Adrenal gland (tissue), 12 donors: Measurements from ENCODE around the gene OBSL1. TPM values are rescaled to one million over a fixed set of nuclear protein-coding genes. Genes with fewer than 3 reads are reported as not detected.
A peak's percentile ranks its signal among the peaks of the same experiment; 100 is the strongest.

Experiments used
- DNase-seq, 7 donors: peaks; one replicate each; pipeline ENCODE4 v3.0.0-alpha.2; 2019 to 2020
- H3K27ac ChIP-seq, 5 donors: fragments of 200-600 bp; sonication (generic) in 4 of 5; 1 replicate in 3 of 5; 2 replicates in 2 of 5; pipeline versions ENCODE4 v1.5.1 to v1.8.0; 2016 to 2020; ENCODE audit warnings: mild to moderate bottlenecking in 1 of 5
- H3K27me3 ChIP-seq: fragments of 200-600 bp; 2 replicates; pipeline ENCODE4 v1.8.0; 2021
- H3K36me3 ChIP-seq, 2 donors: fragments of 200-600 bp; replicated peaks in 1 of 2; 1 replicate in 1 of 2; 2 replicates in 1 of 2; pipeline versions ENCODE4 v1.5.1 to v1.8.0; 2018 to 2022
- H3K4me1 ChIP-seq, 2 donors: fragments of 200-600 bp; replicated peaks in 1 of 2; 1 replicate in 1 of 2; 2 replicates in 1 of 2; pipeline versions ENCODE4 v1.5.1 to v1.8.0; 2018 to 2021
- H3K4me3 ChIP-seq, 4 donors: fragments of 200-600 bp; sonication (generic) in 3 of 4; one replicate each; pipeline ENCODE4 v1.5.1; 2016 to 2018
- H3K9me3 ChIP-seq, 3 donors: fragments of 200-600 bp; sonication (generic) in 1 of 3; replicated peaks in 1 of 3; 1 replicate in 2 of 3; 2 replicates in 1 of 3; pipeline versions ENCODE4 v1.5.1 to v1.8.0; 2016 to 2021
- POLR2A ChIP-seq, 2 donors: fragments of 450-650 bp; IDR thresholded peaks; one replicate each; pipeline ENCODE4 v1.6.1; 2017; ENCODE audit warnings: antibody characterized with exemption in 2 of 2, mild to moderate bottlenecking in 2 of 2, moderate library complexity in 1 of 2
- WGBS, 4 donors: extraction: QIAGEN DNeasy Blood & Tissue Kit in 2 of 4; methylation state at CpG; one replicate each; pipeline versions ENCODE4 v1.1.5 to v1.1.7; 2013 to 2017; 5-methylcytosine and 5-hydroxymethylcytosine counted together
- intact Hi-C, 2 donors: fragments of 100-400 bp; cut with DNase I; formaldehyde crosslinking; loops; one replicate each; pipeline versions ENCODE4 v1.14.1 to v1.15.0; 2022 to 2023
- polyA plus RNA-seq, 3 donors: library from polyadenylated mRNA; stranded (reverse); fragments of 200-250 nt in 2 of 3; fragments of 350-450 nt in 1 of 3; fragmentation: Illumina TruSeq in 1 of 3; extraction: RNeasy Lipid Tissue Mini Kit (QIAGEN cat#74804) in 1 of 3; gene quantifications; one replicate each; pipeline ENCODE4 v1.2.3, GENCODE V29; 2013 to 2014
- total RNA-seq, 9 donors: library from RNA; depleted of rRNA in 4 of 9; stranded (reverse); fragments of >200 nt in 4 of 9; fragments of 120-200 nt in 1 of 9; fragmentation: NEBNext Ultra II Directional in 1 of 9; extraction: Animal tissue kit (Norgen Biotek cat#: 25700) in 1 of 9; gene quantifications; one replicate each; pipeline versions ENCODE4 v1.1.0 to v1.2.4, GENCODE V29; 2013 to 2023
- TF ChIP-seq, protein P1 (sequence below), 6 experiments: fragments of 450-650 bp in 4 of 6; fragments of 200-600 bp in 2 of 6; sonication (generic) in 1 of 6; IDR thresholded peaks; 1 replicate in 5 of 6; 2 replicates in 1 of 6; pipeline versions ENCODE4 v1.5.1 to v1.8.0; 2016 to 2021; ENCODE audit warnings: antibody characterized with exemption in 6 of 6, mild to moderate bottlenecking in 2 of 6, moderate library complexity in 1 of 6
- donor health status: healthy with polysubstance abuse.
- donor health status: Bipolar disorder and iron deficiency.
- donor health status: DM: yes; HTN: yes; CAD: no.
- donor health status: DM: no; HTN: no; CAD: no.
- donor health status: DM: no; HTN: no; CAD: no.
- donor health status: DM: yes; HTN: yes; CAD: no.

The OBSL1 gene
- total and polyA plus RNA-seq, 12 donors, result 63.9 to 427 (median 181) TPM

DNA sequence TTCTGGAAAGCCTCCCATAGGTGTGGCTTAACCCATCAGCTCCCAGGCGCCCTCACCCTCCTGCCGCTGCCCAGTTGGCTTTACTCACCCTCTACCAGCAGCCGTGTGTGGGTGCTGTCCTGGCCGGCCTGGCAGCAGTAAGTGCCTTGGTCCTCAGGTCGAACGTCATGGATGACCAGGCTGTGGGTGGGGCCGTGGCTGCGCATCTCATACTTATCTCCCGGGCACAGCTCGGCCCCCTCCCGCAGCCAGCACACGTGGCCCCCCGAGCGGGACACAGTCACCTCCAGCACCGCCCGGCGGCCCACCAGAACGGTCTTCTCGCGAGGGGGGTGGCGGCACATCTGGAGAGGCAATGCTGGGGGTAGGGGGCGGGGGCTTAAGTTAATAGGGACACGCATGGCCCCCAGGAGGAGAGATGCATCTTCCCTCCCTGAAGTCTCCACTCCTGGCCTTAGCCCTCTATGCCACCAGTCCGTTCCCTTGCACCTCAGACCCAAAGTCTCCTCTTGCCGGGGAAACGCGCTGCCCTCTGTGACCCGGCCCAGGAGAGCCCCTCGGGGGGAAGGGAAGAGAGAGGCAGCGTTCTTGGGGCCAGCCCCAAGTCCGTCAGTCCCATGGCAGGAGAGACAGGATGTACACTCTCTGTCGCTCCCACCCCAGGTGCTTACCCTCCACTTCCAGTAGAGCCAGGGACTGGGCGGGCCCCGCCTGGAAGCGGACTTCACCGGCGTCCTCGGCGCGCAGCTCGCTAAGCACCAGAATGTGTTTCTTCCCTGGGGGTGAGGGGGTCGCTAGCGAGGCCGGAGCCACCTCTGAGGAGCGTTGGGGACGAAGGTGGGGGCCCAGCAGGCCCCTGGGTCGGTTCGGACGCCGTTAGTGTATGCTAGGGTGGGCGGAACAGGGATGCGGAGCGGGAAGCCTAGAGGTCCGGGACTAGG, 19.6 kb downstream of the OBSL1 start:
- DNase-seq, result peak; percentile 49 to 93 (median 64)
- TF ChIP-seq, protein P1, sequence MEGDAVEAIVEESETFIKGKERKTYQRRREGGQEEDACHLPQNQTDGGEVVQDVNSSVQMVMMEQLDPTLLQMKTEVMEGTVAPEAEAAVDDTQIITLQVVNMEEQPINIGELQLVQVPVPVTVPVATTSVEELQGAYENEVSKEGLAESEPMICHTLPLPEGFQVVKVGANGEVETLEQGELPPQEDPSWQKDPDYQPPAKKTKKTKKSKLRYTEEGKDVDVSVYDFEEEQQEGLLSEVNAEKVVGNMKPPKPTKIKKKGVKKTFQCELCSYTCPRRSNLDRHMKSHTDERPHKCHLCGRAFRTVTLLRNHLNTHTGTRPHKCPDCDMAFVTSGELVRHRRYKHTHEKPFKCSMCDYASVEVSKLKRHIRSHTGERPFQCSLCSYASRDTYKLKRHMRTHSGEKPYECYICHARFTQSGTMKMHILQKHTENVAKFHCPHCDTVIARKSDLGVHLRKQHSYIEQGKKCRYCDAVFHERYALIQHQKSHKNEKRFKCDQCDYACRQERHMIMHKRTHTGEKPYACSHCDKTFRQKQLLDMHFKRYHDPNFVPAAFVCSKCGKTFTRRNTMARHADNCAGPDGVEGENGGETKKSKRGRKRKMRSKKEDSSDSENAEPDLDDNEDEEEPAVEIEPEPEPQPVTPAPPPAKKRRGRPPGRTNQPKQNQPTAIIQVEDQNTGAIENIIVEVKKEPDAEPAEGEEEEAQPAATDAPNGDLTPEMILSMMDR (IDR thresholded peaks at IDR 0.05), result no peak
- TF ChIP-seq POLR2A (IDR thresholded peaks at IDR 0.05), result peak in 1 of 2 donors; percentile 39
- WGBS, 4 donors, result 1 to 12% (median 10%) methylated on average over 5 to 54 of the region's 54 CpGs
- intact Hi-C loops, result no loop called here
- no peaks in the 10 kb centered on the region for H3K9me3 ChIP-seq
- H3K27me3 ChIP-seq, result no peaks in the 10 kb centered on the region
- peak overlapping the region in 2 of 4 donors; percentile 61 to 62 for H3K4me3 ChIP-seq
- H3K4me1 ChIP-seq, result peaks cover 14 to 16% of the 10 kb centered on the region in 2 donors
- H3K36me3 ChIP-seq, result no peaks in the 10 kb centered on the region
- H3K27ac ChIP-seq, result peak overlapping the region in 3 of 5 donors; percentile 11 to 84 (median 76)

DNA sequence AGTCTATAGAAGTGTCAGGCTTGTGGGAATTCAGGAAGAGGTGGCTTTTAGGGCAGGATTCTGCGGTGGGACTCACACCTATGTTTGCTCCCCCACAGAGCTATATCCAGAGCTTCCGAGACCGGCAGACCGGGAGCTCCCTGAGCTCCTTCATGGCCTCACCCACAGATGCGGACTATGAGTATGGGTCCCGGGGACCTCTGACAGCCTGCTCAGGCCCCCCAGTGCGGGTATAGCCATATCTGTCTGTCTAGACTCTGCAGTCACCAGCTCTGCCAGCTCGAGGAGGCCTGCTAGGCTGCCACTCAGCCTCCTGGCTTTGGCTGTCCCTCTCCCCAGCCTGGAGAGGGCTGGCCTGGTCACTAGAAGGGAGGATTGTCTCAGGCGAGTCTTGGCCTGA, 21.7 kb downstream of the OBSL1 start:
- no peak overlapping the region for H3K4me3 ChIP-seq
- H3K9me3 ChIP-seq, result no peaks in the 10 kb centered on the region
- no peaks in the 10 kb centered on the region for H3K27me3 ChIP-seq
- no peak for TF ChIP-seq POLR2A (IDR thresholded peaks at IDR 0.05)
- TF ChIP-seq, protein P1 (IDR thresholded peaks at IDR 0.05), result no peak
- intact Hi-C loops, result no loop called here
- DNase-seq, result no peak
- H3K27ac ChIP-seq, result no peak overlapping the region
- WGBS, 4 donors, result 91 to 100% (median 93%) methylated on average over 1 to 9 of the region's 9 CpGs
- H3K36me3 ChIP-seq, result no peaks in the 10 kb centered on the region
- H3K4me1 ChIP-seq, result peaks cover 14 to 16% of the 10 kb centered on the region in 2 donors

GRCh38 chr2:219548990-219549389, 22.3 kb downstream of the OBSL1 start:
- peaks cover 14 to 23% of the 10 kb centered on the region in 2 donors for H3K4me1 ChIP-seq
- DNase-seq, result no peak
- intact Hi-C loops, result no loop called here
- H3K36me3 ChIP-seq, result no peaks in the 10 kb centered on the region
- H3K27me3 ChIP-seq, result no peaks in the 10 kb centered on the region
- TF ChIP-seq, protein P1 (IDR thresholded peaks at IDR 0.05), result no peak
- TF ChIP-seq POLR2A (IDR thresholded peaks at IDR 0.05), result no peak
- no peak overlapping the region for H3K27ac ChIP-seq
- no peak overlapping the region for H3K4me3 ChIP-seq
- no peaks in the 10 kb centered on the region for H3K9me3 ChIP-seq
- WGBS, 4 donors, result 89 to 98% (median 96%) methylated on average over 14 to 18 of the region's 18 CpGs

DNA sequence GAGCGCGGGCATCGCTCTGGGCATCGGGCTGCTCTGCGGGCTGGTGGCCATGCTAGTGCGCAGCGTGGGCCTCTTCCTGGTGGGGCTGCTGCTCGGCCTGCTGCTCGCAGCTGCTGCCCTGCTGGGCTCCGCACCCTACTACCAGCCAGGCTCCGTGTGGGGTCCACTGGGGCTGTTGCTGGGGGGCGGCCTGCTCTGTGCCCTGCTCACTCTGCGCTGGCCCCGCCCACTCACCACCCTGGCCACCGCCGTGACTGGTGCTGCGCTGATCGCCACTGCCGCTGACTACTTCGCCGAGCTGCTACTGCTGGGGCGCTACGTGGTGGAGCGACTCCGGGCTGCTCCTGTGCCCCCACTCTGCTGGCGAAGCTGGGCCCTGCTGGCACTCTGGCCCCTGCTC, 23.7 kb downstream of the OBSL1 start:
- Histone ChIP-seq H3K9me3 (no peaks in the 10 kb centered on the region), H3K4me3 (no peak overlapping the region), H3K27ac (no peak overlapping the region), H3K27me3 (no peaks in the 10 kb centered on the region), H3K36me3 (no peaks in the 10 kb centered on the region), H3K4me1 (peaks cover 12 to 18% of the 10 kb centered on the region in 2 donors)
- intact Hi-C loops, result no loop called here
- 94 to 96% (median 94%) methylated on average over 11 to 26 of the region's 26 CpGs for WGBS, 4 donors
- TF ChIP-seq, protein P1 (IDR thresholded peaks at IDR 0.05), result no peak
- TF ChIP-seq POLR2A (IDR thresholded peaks at IDR 0.05), result no peak
- no peak for DNase-seq
